A673 (cell line): ENCODE results near the gene PUDP.

Experiments used
- CTCF ChIP-seq: fragments of 300-800, 200-600 bp; sonication (generic); conservative IDR thresholded peaks from 2 replicates; pipeline ENCODE4 v1.5.1; 2017; ENCODE audit warnings: low read depth, mild to moderate bottlenecking, antibody characterized with exemption, low read length, moderate library complexity, mixed read lengths
- EZH2 ChIP-seq: fragments of 200-600 bp; sonication (generic); IDR thresholded peaks from 2 replicates; pipeline ENCODE4 v1.6.1; 2017; ENCODE audit warnings: borderline replicate concordance, low read depth, mild to moderate bottlenecking, mixed read lengths, antibody characterized with exemption, low read length; ENCODE audit not compliant: poor library complexity, severe bottlenecking

- peak; percentile 23; the same call in 1 of the 2 replicates for TF ChIP-seq CTCF
- TF ChIP-seq EZH2, result no peak
Observed at GRCh38 chrX:7147978-7148854, at the start of gene PUDP.
